ENCODE measurements around the gene ANKRD44. TPM values are rescaled to one million over a fixed set of nuclear protein-coding genes. Genes with fewer than 3 reads are reported as not detected.
A peak's percentile ranks its signal among the peaks of the same experiment; 100 is the strongest.

ANKRD44 gene
- total and polyA plus RNA-seq, 8 donors = 23.2 to 52.6 (median 29.8) TPM

DNA sequence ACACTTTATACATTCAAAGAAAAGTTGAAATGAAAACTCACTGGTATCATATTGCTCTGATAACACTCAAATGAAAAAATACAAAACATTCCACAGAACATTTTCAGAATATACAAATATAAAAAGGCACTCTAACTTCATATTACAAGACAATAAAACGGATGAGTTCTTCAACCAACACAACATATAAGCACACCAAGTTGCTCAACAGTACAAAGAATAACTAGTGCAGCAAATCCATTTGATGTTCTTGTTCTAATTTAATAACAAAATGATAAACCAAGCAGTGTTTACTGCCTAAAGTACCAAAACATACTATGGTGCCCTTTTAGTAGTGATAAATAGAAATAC is 323.3 kb downstream of the ANKRD44 start:
- intact Hi-C loops (cut with DNase I) = no loop called here
- H3K27ac ChIP-seq = peak overlapping the region; percentile 70 to 81

DNA sequence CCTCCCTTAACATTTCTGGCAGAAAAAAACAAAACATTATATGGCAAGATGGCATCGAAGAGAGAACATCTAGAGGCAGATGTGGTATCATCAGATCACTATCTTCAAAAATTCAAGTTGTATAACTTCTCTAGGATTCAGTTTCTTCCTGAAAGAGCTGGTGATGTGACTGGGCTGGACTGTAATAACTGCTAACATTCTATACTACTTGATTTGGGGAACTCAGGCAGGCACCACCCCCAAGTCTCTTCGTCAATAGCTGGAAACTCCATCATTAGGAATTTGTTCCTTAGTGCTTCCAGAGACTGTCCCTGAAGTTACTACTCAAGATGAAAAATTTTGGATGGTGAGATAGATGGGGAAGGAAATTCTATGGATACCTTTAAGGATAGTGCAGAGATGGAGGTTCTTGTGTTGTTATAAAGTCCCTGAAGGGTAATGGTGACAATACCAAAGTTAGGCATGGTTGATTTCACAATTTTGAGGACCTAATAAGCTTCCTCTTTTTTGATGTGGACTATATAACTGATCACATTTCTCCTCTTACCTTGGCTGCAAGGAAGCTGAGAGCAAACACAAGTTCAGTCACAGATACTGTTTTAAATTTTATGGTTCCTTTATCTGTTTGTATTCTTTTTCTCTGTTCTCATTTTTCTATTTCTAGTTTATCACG is 324.9 kb downstream of the ANKRD44 start:
- Histone ChIP-seq H3K9me3 (no peaks in the 10 kb centered on the region), H3K4me3 (no peak overlapping the region), H3K27ac (peak overlapping the region in 1 of 2 donors; percentile 38), H3K36me3 (peaks cover 0 to 2% of the 10 kb centered on the region in 2 donors), H3K4me1 (peaks cover 0 to 63% of the 10 kb centered on the region in 2 donors), H3K27me3 (no peaks in the 10 kb centered on the region)
- no peak for ATAC-seq
- TF ChIP-seq CTCF (IDR thresholded peaks at IDR 0.05) = no peak
- intact Hi-C loops (cut with DNase I) = no loop called here
- no peak for DNase-seq

More for the DNA sequence above, 323.3 kb downstream of the ANKRD44 start:
- no peak for TF ChIP-seq CTCF (IDR thresholded peaks at IDR 0.05)
- H3K36me3 ChIP-seq = peaks cover 0 to 18% of the 10 kb centered on the region in 2 donors
- no peaks in the 10 kb centered on the region for H3K27me3 ChIP-seq
- no peak for DNase-seq
- H3K4me1 ChIP-seq = peaks cover 0 to 63% of the 10 kb centered on the region in 2 donors
- peak; percentile 9 for ATAC-seq
- H3K9me3 ChIP-seq = no peaks in the 10 kb centered on the region
- no peak overlapping the region for H3K4me3 ChIP-seq

GRCh38 chr2:196984903-196985302 is 325.7 kb downstream of the ANKRD44 start:
- no peak for ATAC-seq
- Histone ChIP-seq H3K4me1 (peaks cover 0 to 58% of the 10 kb centered on the region in 2 donors), H3K27me3 (no peaks in the 10 kb centered on the region), H3K4me3 (no peak overlapping the region), H3K9me3 (no peaks in the 10 kb centered on the region), H3K27ac (peak overlapping the region in 1 of 2 donors; percentile 38), H3K36me3 (no peaks in the 10 kb centered on the region)
- intact Hi-C loops (cut with DNase I) = no loop called here
- no peak for TF ChIP-seq CTCF (IDR thresholded peaks at IDR 0.05)
- no peak for DNase-seq

- no peak for ATAC-seq
- intact Hi-C loops (cut with DNase I) = no loop called here
- TF ChIP-seq CTCF (IDR thresholded peaks at IDR 0.05) = no peak
- Histone ChIP-seq H3K27ac (peak overlapping the region in 1 of 2 donors; percentile 48), H3K4me3 (no peak overlapping the region), H3K27me3 (no peaks in the 10 kb centered on the region), H3K36me3 (no peaks in the 10 kb centered on the region), H3K9me3 (no peaks in the 10 kb centered on the region), H3K4me1 (peaks cover 0 to 48% of the 10 kb centered on the region in 2 donors)
- DNase-seq = no peak
Observed at GRCh38 chr2:196983934-196984333, 326.6 kb downstream of the ANKRD44 start.

- Histone ChIP-seq H3K27me3 (no peaks in the 10 kb centered on the region), H3K9me3 (no peaks in the 10 kb centered on the region), H3K4me3 (no peak overlapping the region), H3K4me1 (peaks cover 0 to 20% of the 10 kb centered on the region in 2 donors), H3K36me3 (no peaks in the 10 kb centered on the region), H3K27ac (no peak overlapping the region)
- ATAC-seq = no peak
- TF ChIP-seq CTCF (IDR thresholded peaks at IDR 0.05) = no peak
- no peak for DNase-seq
- intact Hi-C loops (cut with DNase I) = no loop called here
Observed at GRCh38 chr2:196980473-196980872, 330.1 kb downstream of the ANKRD44 start.

All from left lung (tissue), 10 donors.